WERI-Rb-1 (cell line): ENCODE measurements around the gene TCHH.

Source experiments
- DNase-seq: peaks from one replicate; pipeline ENCODE4 v3.0.0-alpha.2; 2020
- H3K27ac ChIP-seq: fragments of 250-450 bp; sonication (Bioruptor Pico); 2 replicates; pipeline ENCODE4 v1.5.1; 2020; ENCODE audit warnings: mild to moderate bottlenecking, moderate library complexity
- H3K27me3 ChIP-seq: fragments of 250-450 bp; sonication (Bioruptor Pico); 2 replicates; pipeline ENCODE4 v1.5.1; 2021; ENCODE audit warnings: mild to moderate bottlenecking, low read depth, moderate library complexity; ENCODE audit not compliant: insufficient read depth, severe bottlenecking
- H3K36me3 ChIP-seq: fragments of 250-450 bp; sonication (Bioruptor Pico); 2 replicates; pipeline ENCODE4 v1.5.1; 2020; ENCODE audit warnings: mild to moderate bottlenecking, moderate library complexity
- H3K4me3 ChIP-seq: 2 replicates; pipeline ENCODE4 v1.5.1; 2011; ENCODE audit warnings: low read depth, mild to moderate bottlenecking, control low read depth, low read length
- H3K9me3 ChIP-seq: fragments of 250-450 bp; sonication (Bioruptor Pico); 2 replicates; pipeline ENCODE4 v1.5.1; 2021; ENCODE audit warnings: mild to moderate bottlenecking, moderate library complexity; ENCODE audit not compliant: severe bottlenecking
- TF ChIP-seq, protein P1 (sequence below): IDR thresholded peaks from 2 replicates; pipeline ENCODE4 v1.5.1; 2011; ENCODE audit warnings: low read depth, mild to moderate bottlenecking, control low read depth, inconsistent platforms, low read length

TCHH gene

GRCh38 chr1:152125834-152126443 lies 10.7 kb upstream of the TCHH start:
- DNase-seq = no peak
- Histone ChIP-seq H3K9me3 (no peaks in the 10 kb centered on the region), H3K36me3 (no peaks in the 10 kb centered on the region), H3K4me3 (no peak overlapping the region), H3K27ac (no peak overlapping the region), H3K27me3 (peaks cover 93% of the 10 kb centered on the region)
- TF ChIP-seq, protein P1, sequence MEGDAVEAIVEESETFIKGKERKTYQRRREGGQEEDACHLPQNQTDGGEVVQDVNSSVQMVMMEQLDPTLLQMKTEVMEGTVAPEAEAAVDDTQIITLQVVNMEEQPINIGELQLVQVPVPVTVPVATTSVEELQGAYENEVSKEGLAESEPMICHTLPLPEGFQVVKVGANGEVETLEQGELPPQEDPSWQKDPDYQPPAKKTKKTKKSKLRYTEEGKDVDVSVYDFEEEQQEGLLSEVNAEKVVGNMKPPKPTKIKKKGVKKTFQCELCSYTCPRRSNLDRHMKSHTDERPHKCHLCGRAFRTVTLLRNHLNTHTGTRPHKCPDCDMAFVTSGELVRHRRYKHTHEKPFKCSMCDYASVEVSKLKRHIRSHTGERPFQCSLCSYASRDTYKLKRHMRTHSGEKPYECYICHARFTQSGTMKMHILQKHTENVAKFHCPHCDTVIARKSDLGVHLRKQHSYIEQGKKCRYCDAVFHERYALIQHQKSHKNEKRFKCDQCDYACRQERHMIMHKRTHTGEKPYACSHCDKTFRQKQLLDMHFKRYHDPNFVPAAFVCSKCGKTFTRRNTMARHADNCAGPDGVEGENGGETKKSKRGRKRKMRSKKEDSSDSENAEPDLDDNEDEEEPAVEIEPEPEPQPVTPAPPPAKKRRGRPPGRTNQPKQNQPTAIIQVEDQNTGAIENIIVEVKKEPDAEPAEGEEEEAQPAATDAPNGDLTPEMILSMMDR = no peak

GRCh38 chr1:152118915-152119314 lies 3.7 kb upstream of the TCHH start:
- Histone ChIP-seq H3K9me3 (no peaks in the 10 kb centered on the region), H3K27ac (no peak overlapping the region), H3K27me3 (peaks cover 97% of the 10 kb centered on the region), H3K4me3 (no peak overlapping the region), H3K36me3 (no peaks in the 10 kb centered on the region)
- TF ChIP-seq, protein P1 = no peak
- no peak for DNase-seq

GRCh38 chr1:152112885-152113432 lies 2.3 kb downstream of the TCHH start:
- H3K27me3 ChIP-seq = peaks cover 92% of the 10 kb centered on the region
- no peak overlapping the region for H3K4me3 ChIP-seq
- no peaks in the 10 kb centered on the region for H3K36me3 ChIP-seq
- peaks cover 44% of the 10 kb centered on the region for H3K9me3 ChIP-seq
- no peak for DNase-seq
- H3K27ac ChIP-seq = no peak overlapping the region
- TF ChIP-seq, protein P1 = no peak

- no peak for DNase-seq
- Histone ChIP-seq H3K4me3 (no peak overlapping the region), H3K9me3 (peaks cover 51% of the 10 kb centered on the region), H3K36me3 (no peaks in the 10 kb centered on the region), H3K27me3 (peaks cover 91% of the 10 kb centered on the region), H3K27ac (no peak overlapping the region)
- TF ChIP-seq, protein P1 = no peak
These were observed 3.0 kb downstream of the TCHH start for GRCh38 chr1:152112101-152112884.

DNA sequence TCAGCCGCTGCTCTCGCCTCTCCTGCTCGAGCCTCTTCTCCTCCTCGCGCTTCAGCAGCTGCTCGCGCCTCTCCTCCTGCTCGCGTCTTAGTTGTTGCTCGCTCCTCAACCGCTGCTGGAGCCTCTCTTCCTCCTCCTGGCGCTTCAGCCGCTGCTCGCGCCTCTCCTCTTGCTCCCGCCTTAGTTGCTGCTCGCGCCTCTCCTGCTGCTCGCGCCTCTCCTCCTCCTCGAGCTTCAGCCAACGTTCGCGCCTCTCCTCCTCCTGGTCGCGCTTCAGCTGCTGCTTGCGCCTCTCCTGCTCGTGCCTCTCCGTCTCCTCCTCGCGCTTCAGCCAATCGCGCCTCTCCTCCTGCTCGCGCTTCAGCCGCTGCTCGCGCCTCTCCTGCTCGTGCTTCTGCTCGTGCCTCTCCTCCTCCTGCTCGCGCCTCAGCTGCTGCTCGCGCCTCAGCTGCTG lies 3.7 kb downstream of the TCHH start:
- TF ChIP-seq, protein P1 = no peak
- H3K4me3 ChIP-seq = peak overlapping the region; percentile 4; the same call in 1 of the 2 replicates
- no peak overlapping the region for H3K27ac ChIP-seq
- peak; percentile 51 for DNase-seq
- H3K36me3 ChIP-seq = no peaks in the 10 kb centered on the region
- H3K27me3 ChIP-seq = peaks cover 91% of the 10 kb centered on the region
- peaks cover 54% of the 10 kb centered on the region for H3K9me3 ChIP-seq
